ENCODE data around the gene DDX60. TPM values are rescaled to one million over a fixed set of nuclear protein-coding genes. Genes with fewer than 3 reads are reported as not detected.

The DDX60 gene
- total RNA-seq, 1 donor from 2014 or later = 19.2 TPM

- H3K9me3 Mint-ChIP-seq = no peaks in the 10 kb centered on the region
- H3K4me3 Mint-ChIP-seq = no peak overlapping the region
- no peaks in the 10 kb centered on the region for H3K4me1 Mint-ChIP-seq
- DNase-seq (ENCODE audit: low spot score in 2 of 2, unreplicated experiment in 2 of 2) = no peak
- no peak for TF ChIP-seq CTCF (IDR thresholded peaks at IDR 0.05; ENCODE audit: unreplicated experiment)
- H3K27ac Mint-ChIP-seq = no peak overlapping the region
- H3K36me3 Mint-ChIP-seq = peaks cover 53% of the 10 kb centered on the region
- no peaks in the 10 kb centered on the region for H3K27me3 Mint-ChIP-seq (ENCODE audit: low read depth)
These were observed 44.7 kb downstream of the DDX60 start for GRCh38 chr4:168273838-168274237.

GRCh38 chr4:168272488-168272887 lies 46.1 kb downstream of the DDX60 start:
- peaks cover 53% of the 10 kb centered on the region for H3K36me3 Mint-ChIP-seq
- no peaks in the 10 kb centered on the region for H3K27me3 Mint-ChIP-seq (ENCODE audit: low read depth)
- no peak overlapping the region for H3K27ac Mint-ChIP-seq
- H3K4me3 Mint-ChIP-seq = no peak overlapping the region
- no peak for DNase-seq (ENCODE audit: low spot score in 2 of 2, unreplicated experiment in 2 of 2)
- no peaks in the 10 kb centered on the region for H3K9me3 Mint-ChIP-seq
- no peaks in the 10 kb centered on the region for H3K4me1 Mint-ChIP-seq
- TF ChIP-seq CTCF (IDR thresholded peaks at IDR 0.05; ENCODE audit: unreplicated experiment) = no peak

GRCh38 chr4:168269896-168270295 lies 48.7 kb downstream of the DDX60 start:
- H3K4me3 Mint-ChIP-seq = no peak overlapping the region
- no peaks in the 10 kb centered on the region for H3K9me3 Mint-ChIP-seq
- no peak for TF ChIP-seq CTCF (IDR thresholded peaks at IDR 0.05; ENCODE audit: unreplicated experiment)
- H3K4me1 Mint-ChIP-seq = no peaks in the 10 kb centered on the region
- peaks cover 51% of the 10 kb centered on the region for H3K36me3 Mint-ChIP-seq
- no peaks in the 10 kb centered on the region for H3K27me3 Mint-ChIP-seq (ENCODE audit: low read depth)
- DNase-seq (ENCODE audit: low spot score in 2 of 2, unreplicated experiment in 2 of 2) = no peak
- H3K27ac Mint-ChIP-seq = no peak overlapping the region

GRCh38 chr4:168265327-168265726 lies 53.2 kb downstream of the DDX60 start:
- no peak overlapping the region for H3K4me3 Mint-ChIP-seq
- H3K9me3 Mint-ChIP-seq = no peaks in the 10 kb centered on the region
- H3K36me3 Mint-ChIP-seq = peaks cover 47% of the 10 kb centered on the region
- TF ChIP-seq CTCF (IDR thresholded peaks at IDR 0.05; ENCODE audit: unreplicated experiment) = no peak
- H3K27ac Mint-ChIP-seq = no peak overlapping the region
- H3K27me3 Mint-ChIP-seq (ENCODE audit: low read depth) = no peaks in the 10 kb centered on the region
- H3K4me1 Mint-ChIP-seq = no peaks in the 10 kb centered on the region
- no peak for DNase-seq (ENCODE audit: low spot score in 2 of 2, unreplicated experiment in 2 of 2)

- no peaks in the 10 kb centered on the region for H3K4me1 Mint-ChIP-seq
- no peak for TF ChIP-seq CTCF (IDR thresholded peaks at IDR 0.05; ENCODE audit: unreplicated experiment)
- H3K9me3 Mint-ChIP-seq = no peaks in the 10 kb centered on the region
- H3K27ac Mint-ChIP-seq = no peak overlapping the region
- peaks cover 48% of the 10 kb centered on the region for H3K36me3 Mint-ChIP-seq
- H3K4me3 Mint-ChIP-seq = no peak overlapping the region
- no peak for DNase-seq (ENCODE audit: low spot score in 2 of 2, unreplicated experiment in 2 of 2)
- H3K27me3 Mint-ChIP-seq (ENCODE audit: low read depth) = no peaks in the 10 kb centered on the region
These were observed 53.6 kb downstream of the DDX60 start for GRCh38 chr4:168264903-168265302.

- H3K9me3 Mint-ChIP-seq = peaks cover 4% of the 10 kb centered on the region
- H3K36me3 Mint-ChIP-seq = peaks cover 44% of the 10 kb centered on the region
- H3K4me3 Mint-ChIP-seq = no peak overlapping the region
- no peak overlapping the region for H3K27ac Mint-ChIP-seq
- no peak for TF ChIP-seq CTCF (IDR thresholded peaks at IDR 0.05; ENCODE audit: unreplicated experiment)
- no peaks in the 10 kb centered on the region for H3K4me1 Mint-ChIP-seq
- no peaks in the 10 kb centered on the region for H3K27me3 Mint-ChIP-seq (ENCODE audit: low read depth)
- no peak for DNase-seq (ENCODE audit: low spot score in 2 of 2, unreplicated experiment in 2 of 2)
These were observed 55.5 kb downstream of the DDX60 start for GRCh38 chr4:168263039-168263438.

Data from mesothelial cell of epicardium (in vitro differentiated cells).